GM10266 (cell line): ENCODE results near the gene PRTFDC1.
"Not testable (repeated sequence)": the region's sequence is repeated elsewhere in the genome, so short reads cannot be mapped to it uniquely, and the experiment has no call there.

Experiments used
- DNase-seq: peaks from one replicate; pipeline ENCODE4 v3.0.0; 2012; ENCODE audit errors: extremely low spot score
- CTCF ChIP-seq: IDR thresholded peaks from 2 replicates; pipeline ENCODE4 v1.5.1; 2012; ENCODE audit warnings: mild to moderate bottlenecking, low read depth; ENCODE audit not compliant: control insufficient read depth, insufficient read depth; ENCODE audit errors: missing control alignments

Gene PRTFDC1

GRCh38 chr10:24981161-24981710 is 28.8 kb upstream of the PRTFDC1 start:
- no peak for TF ChIP-seq CTCF
- no peak for DNase-seq

GRCh38 chr10:24979685-24980084 is 27.3 kb upstream of the PRTFDC1 start:
- DNase-seq: no peak
- no peak for TF ChIP-seq CTCF

GRCh38 chr10:24974976-24975375 is 22.6 kb upstream of the PRTFDC1 start:
- no peak for DNase-seq
- no peak for TF ChIP-seq CTCF

- no peak for DNase-seq
- TF ChIP-seq CTCF: no peak
Observed at GRCh38 chr10:24973163-24973562, 20.8 kb upstream of the PRTFDC1 start.

GRCh38 chr10:24971374-24971773 is 19.0 kb upstream of the PRTFDC1 start:
- TF ChIP-seq CTCF: no peak
- no peak for DNase-seq

GRCh38 chr10:24969841-24970281 is 17.5 kb upstream of the PRTFDC1 start:
- no peak for DNase-seq
- TF ChIP-seq CTCF: no peak

GRCh38 chr10:24968951-24969350 is 16.5 kb upstream of the PRTFDC1 start:
- DNase-seq: not testable (repeated sequence)

GRCh38 chr10:24968349-24968748 is 15.9 kb upstream of the PRTFDC1 start:
- no peak for TF ChIP-seq CTCF

More at GRCh38 chr10:24968349-24968748, 15.9 kb upstream of the PRTFDC1 start:
- DNase-seq: no peak
